NB4 (cell line): Measurements from ENCODE around the gene SLC12A1.

Experiments used
- DNase-seq: peaks from one replicate; pipeline ENCODE4 v3.0.0; 2010; ENCODE audit warnings: low read depth
- H3K4me3 ChIP-seq: one replicate; pipeline ENCODE4 v1.5.1; 2011; ENCODE audit warnings: mild to moderate bottlenecking, low read depth, low read length, moderate library complexity
- MYC ChIP-seq: IDR thresholded peaks from 2 replicates; pipeline ENCODE4 v1.6.1; 2011; ENCODE audit warnings: low read depth, low read length
- POLR2A ChIP-seq: IDR thresholded peaks from 2 replicates; pipeline ENCODE4 v1.6.1; 2011; ENCODE audit warnings: mild to moderate bottlenecking; ENCODE audit not compliant: insufficient read length; ENCODE audit errors: extremely low read depth
- TF ChIP-seq, protein P1 (sequence below): IDR thresholded peaks from one replicate; pipeline ENCODE4 v1.5.1; 2012; ENCODE audit warnings: low read depth, low read length
- TF ChIP-seq, protein P2 (sequence below): IDR thresholded peaks from 2 replicates; pipeline ENCODE4 v1.6.1; 2011; ENCODE audit warnings: low read depth, low read length

SLC12A1 gene

DNA sequence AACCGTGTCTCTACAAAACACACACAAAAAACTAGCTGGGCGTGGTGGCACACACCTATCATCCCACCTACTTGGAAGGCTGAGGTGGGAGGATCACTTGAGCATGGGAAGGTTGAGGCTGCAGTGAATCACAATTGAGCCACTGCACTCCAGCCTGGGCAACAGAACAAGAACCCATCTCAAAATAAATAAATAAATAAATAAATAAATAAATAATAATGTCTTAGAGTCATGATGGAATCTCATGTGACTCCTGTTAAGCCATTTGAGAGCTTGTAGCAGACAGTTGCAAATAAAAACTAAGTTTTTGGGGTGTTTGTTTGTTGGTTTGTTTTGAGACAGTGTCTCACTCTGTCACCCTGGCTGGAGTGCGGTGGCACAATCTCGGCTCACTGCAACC is 33.2 kb downstream of the SLC12A1 start:
- TF ChIP-seq MYC = no peak
- no peak for TF ChIP-seq POLR2A
- TF ChIP-seq, protein P1, sequence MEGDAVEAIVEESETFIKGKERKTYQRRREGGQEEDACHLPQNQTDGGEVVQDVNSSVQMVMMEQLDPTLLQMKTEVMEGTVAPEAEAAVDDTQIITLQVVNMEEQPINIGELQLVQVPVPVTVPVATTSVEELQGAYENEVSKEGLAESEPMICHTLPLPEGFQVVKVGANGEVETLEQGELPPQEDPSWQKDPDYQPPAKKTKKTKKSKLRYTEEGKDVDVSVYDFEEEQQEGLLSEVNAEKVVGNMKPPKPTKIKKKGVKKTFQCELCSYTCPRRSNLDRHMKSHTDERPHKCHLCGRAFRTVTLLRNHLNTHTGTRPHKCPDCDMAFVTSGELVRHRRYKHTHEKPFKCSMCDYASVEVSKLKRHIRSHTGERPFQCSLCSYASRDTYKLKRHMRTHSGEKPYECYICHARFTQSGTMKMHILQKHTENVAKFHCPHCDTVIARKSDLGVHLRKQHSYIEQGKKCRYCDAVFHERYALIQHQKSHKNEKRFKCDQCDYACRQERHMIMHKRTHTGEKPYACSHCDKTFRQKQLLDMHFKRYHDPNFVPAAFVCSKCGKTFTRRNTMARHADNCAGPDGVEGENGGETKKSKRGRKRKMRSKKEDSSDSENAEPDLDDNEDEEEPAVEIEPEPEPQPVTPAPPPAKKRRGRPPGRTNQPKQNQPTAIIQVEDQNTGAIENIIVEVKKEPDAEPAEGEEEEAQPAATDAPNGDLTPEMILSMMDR = no peak
- TF ChIP-seq, protein P2, sequence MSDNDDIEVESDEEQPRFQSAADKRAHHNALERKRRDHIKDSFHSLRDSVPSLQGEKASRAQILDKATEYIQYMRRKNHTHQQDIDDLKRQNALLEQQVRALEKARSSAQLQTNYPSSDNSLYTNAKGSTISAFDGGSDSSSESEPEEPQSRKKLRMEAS = no peak
- no peak overlapping the region for H3K4me3 ChIP-seq
- DNase-seq = no peak

DNA sequence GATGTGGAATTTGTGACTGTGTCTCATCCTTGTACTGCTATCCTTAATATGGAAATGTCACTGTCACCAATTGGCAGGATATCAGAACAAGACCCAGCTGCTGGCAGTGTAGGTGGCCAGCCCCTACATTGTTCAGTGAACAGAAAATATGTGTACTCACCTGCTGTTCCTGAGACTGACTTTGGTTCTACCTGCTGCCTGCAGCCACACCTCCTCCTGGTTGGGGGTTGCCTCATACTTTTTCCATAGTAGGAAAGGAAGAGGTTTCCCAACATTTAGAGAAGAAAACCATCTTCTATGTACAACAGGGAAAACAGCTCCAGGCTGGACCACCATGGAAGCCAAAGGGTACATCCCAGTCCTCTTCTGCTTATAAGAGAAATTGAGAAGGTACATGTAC is 35.9 kb downstream of the SLC12A1 start:
- no peak overlapping the region for H3K4me3 ChIP-seq
- no peak for DNase-seq
- no peak for TF ChIP-seq MYC
- TF ChIP-seq, protein P1 = no peak
- TF ChIP-seq, protein P2 = no peak
- TF ChIP-seq POLR2A = no peak

DNA sequence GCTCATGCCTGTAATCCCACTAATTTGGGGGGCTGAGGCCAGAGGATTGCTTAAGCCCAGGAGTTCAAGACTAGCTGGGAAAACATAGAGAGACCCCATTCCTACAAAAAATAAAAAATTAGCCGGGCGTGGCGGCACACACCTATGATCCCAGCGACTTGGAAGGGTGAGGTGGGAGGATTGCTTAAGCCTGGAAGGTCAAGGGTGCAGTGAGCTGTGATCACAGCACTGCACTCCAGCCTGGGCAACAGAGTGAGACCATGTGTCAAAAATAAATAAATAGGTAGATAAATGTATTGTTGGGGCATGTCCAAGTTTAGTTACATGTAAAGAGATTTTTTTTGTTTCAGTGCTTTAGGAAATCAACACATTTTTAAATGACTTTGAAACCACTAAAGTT is 36.4 kb downstream of the SLC12A1 start:
- DNase-seq = no peak
- TF ChIP-seq, protein P2 = no peak
- no peak for TF ChIP-seq POLR2A
- TF ChIP-seq, protein P1 = no peak
- no peak for TF ChIP-seq MYC
- H3K4me3 ChIP-seq = no peak overlapping the region

DNA sequence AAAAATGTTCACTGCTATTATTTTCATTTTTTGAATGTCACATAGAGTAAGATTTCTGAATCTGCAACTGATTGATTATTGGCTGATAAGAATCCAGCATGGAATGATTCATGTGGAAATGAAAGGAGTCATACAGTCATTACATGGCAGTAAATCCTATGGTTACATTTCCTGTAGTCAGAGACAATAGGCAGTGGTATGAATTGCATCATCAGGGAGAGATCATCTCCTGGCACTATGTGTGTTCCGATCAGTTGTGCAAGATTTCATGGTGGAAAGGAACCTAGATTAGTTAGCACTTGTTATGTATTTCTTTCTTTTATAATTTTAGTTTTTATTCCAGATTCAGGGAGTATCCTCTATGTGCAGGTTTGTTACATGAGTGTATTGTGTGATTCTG is 38.8 kb downstream of the SLC12A1 start:
- DNase-seq = peak; percentile 29

DNA sequence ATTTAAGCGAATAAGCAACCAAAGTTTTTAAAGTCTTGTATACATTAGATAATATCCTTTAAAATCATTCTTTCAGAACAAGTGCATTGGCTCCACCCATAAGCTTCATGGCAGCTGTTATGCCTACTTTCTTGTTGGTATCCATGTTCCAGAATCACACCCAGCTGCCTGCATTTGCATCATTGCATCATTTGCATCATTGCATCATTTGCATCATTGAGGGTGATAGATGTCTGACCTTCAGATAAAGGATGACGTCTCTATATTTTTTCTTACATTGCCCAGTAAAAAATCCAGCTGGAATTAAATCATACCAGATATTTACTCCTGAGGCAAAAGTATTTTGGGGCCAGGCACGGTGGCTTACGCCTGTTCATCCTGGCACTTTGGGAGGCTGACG is 42.3 kb downstream of the SLC12A1 start:
- H3K4me3 ChIP-seq = no peak overlapping the region
- no peak for DNase-seq
- TF ChIP-seq POLR2A = no peak
- no peak for TF ChIP-seq MYC
- TF ChIP-seq, protein P2 = no peak
- TF ChIP-seq, protein P1 = no peak

More for the DNA sequence above, 38.8 kb downstream of the SLC12A1 start:
- TF ChIP-seq POLR2A (no peak), MYC (no peak)
- TF ChIP-seq, protein P2 = no peak
- TF ChIP-seq, protein P1 = no peak
- H3K4me3 ChIP-seq = no peak overlapping the region

DNA sequence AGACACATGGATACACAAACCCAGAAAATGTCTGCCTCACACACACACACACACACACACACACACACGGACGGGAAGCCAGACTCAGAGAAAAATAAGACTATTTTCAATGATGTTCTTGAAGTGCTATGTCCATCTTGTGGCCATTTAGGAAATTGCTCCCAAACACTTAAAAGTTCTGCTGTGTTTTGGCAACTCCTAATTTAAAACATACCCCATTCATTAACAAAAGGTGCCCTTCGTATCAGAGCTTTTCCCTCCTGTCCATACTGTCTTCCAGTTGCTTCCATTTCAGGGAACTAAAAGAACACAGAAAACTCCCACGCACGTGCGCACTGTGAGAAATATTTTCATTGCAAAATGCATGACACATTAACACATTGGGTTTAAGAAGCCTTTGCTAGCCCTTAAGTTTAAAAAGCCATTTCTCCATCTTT is 44.6 kb downstream of the SLC12A1 start:
- DNase-seq = peak; percentile 62
- TF ChIP-seq, protein P2 = 0 out of 2 replicates have a peak, but pooled peaks have one; percentile 33
- TF ChIP-seq MYC = no peak
- TF ChIP-seq, protein P1 = peak; percentile 49
- no peak for TF ChIP-seq POLR2A
- no peak overlapping the region for H3K4me3 ChIP-seq
